ENCODE results near the gene L1TD1.
"Not testable (repeated sequence)": the region's sequence is repeated elsewhere in the genome, so short reads cannot be mapped to it uniquely, and the experiment has no call there.

Gene L1TD1

GRCh38 chr1:62218604-62219003, 24.0 kb downstream of the L1TD1 start:
- ATAC-seq: no peak
- no peak overlapping the region for H3K27ac Mint-ChIP-seq
- no peaks in the 10 kb centered on the region for H3K27me3 Mint-ChIP-seq
- DNase-seq: no peak
- no peaks in the 10 kb centered on the region for H3K36me3 Mint-ChIP-seq (ENCODE audit: low read depth)
- H3K4me3 Mint-ChIP-seq: no peak overlapping the region
- H3K4me1 Mint-ChIP-seq: no peaks in the 10 kb centered on the region
- no peaks in the 10 kb centered on the region for H3K9me3 Mint-ChIP-seq

GRCh38 chr1:62220456-62220855, 25.8 kb downstream of the L1TD1 start:
- ATAC-seq; DNase-seq; H3K9me3 Mint-ChIP-seq; H3K4me3 Mint-ChIP-seq; H3K4me1 Mint-ChIP-seq; H3K27me3 Mint-ChIP-seq; H3K36me3 Mint-ChIP-seq (ENCODE audit: low read depth); H3K27ac Mint-ChIP-seq: not testable (repeated sequence)

GRCh38 chr1:62221171-62221570, 26.5 kb downstream of the L1TD1 start:
- Mint-ChIP-seq H3K36me3 (ENCODE audit: low read depth) (no peaks in the 10 kb centered on the region), H3K9me3 (no peaks in the 10 kb centered on the region), H3K27me3 (no peaks in the 10 kb centered on the region), H3K4me3 (no peak overlapping the region), H3K4me1 (no peaks in the 10 kb centered on the region), H3K27ac (no peak overlapping the region)
- DNase-seq: no peak
- ATAC-seq: no peak

- Mint-ChIP-seq H3K4me3 (no peak overlapping the region), H3K36me3 (ENCODE audit: low read depth) (no peaks in the 10 kb centered on the region), H3K9me3 (no peaks in the 10 kb centered on the region), H3K4me1 (no peaks in the 10 kb centered on the region), H3K27ac (no peak overlapping the region), H3K27me3 (no peaks in the 10 kb centered on the region)
- ATAC-seq (no peak), DNase-seq (no peak)
Measured at GRCh38 chr1:62222321-62222720, 27.7 kb downstream of the L1TD1 start.

- ATAC-seq: no peak
- no peak overlapping the region for H3K27ac Mint-ChIP-seq
Measured at GRCh38 chr1:62224182-62224581, 29.5 kb downstream of the L1TD1 start.

GRCh38 chr1:62227496-62227895, 32.8 kb downstream of the L1TD1 start:
- Mint-ChIP-seq H3K27ac (no peak overlapping the region), H3K27me3 (no peaks in the 10 kb centered on the region)
- no peak for DNase-seq

More at GRCh38 chr1:62224182-62224581, 29.5 kb downstream of the L1TD1 start:
- Mint-ChIP-seq H3K9me3 (no peaks in the 10 kb centered on the region), H3K36me3 (ENCODE audit: low read depth) (no peaks in the 10 kb centered on the region), H3K4me1 (no peaks in the 10 kb centered on the region), H3K4me3 (no peak overlapping the region), H3K27me3 (no peaks in the 10 kb centered on the region)
- DNase-seq: no peak

GRCh38 chr1:62228136-62228882, 33.7 kb downstream of the L1TD1 start:
- no peak for DNase-seq
- no peak overlapping the region for H3K4me3 Mint-ChIP-seq
- no peaks in the 10 kb centered on the region for H3K9me3 Mint-ChIP-seq
- ATAC-seq: no peak
- no peaks in the 10 kb centered on the region for H3K4me1 Mint-ChIP-seq
- no peaks in the 10 kb centered on the region for H3K36me3 Mint-ChIP-seq (ENCODE audit: low read depth)
- H3K27me3 Mint-ChIP-seq: no peaks in the 10 kb centered on the region
- no peak overlapping the region for H3K27ac Mint-ChIP-seq

More at GRCh38 chr1:62227496-62227895, 32.8 kb downstream of the L1TD1 start:
- ATAC-seq: no peak
- H3K4me3 Mint-ChIP-seq: no peak overlapping the region
- no peaks in the 10 kb centered on the region for H3K36me3 Mint-ChIP-seq (ENCODE audit: low read depth)
- H3K9me3 Mint-ChIP-seq: no peaks in the 10 kb centered on the region
- H3K4me1 Mint-ChIP-seq: no peaks in the 10 kb centered on the region

GRCh38 chr1:62228883-62229187, 34.2 kb downstream of the L1TD1 start:
- H3K4me3 Mint-ChIP-seq: no peak overlapping the region
- no peaks in the 10 kb centered on the region for H3K4me1 Mint-ChIP-seq
- ATAC-seq (no peak), DNase-seq (no peak)
- H3K27ac Mint-ChIP-seq: no peak overlapping the region
- H3K27me3 Mint-ChIP-seq: no peaks in the 10 kb centered on the region
- no peaks in the 10 kb centered on the region for H3K36me3 Mint-ChIP-seq (ENCODE audit: low read depth)
- H3K9me3 Mint-ChIP-seq: no peaks in the 10 kb centered on the region

- no peak overlapping the region for H3K27ac Mint-ChIP-seq
- H3K4me1 Mint-ChIP-seq: no peaks in the 10 kb centered on the region
- no peaks in the 10 kb centered on the region for H3K36me3 Mint-ChIP-seq (ENCODE audit: low read depth)
- H3K9me3 Mint-ChIP-seq: no peaks in the 10 kb centered on the region
- ATAC-seq (no peak), DNase-seq (no peak)
- H3K27me3 Mint-ChIP-seq: no peaks in the 10 kb centered on the region
- no peak overlapping the region for H3K4me3 Mint-ChIP-seq
Measured at GRCh38 chr1:62229468-62229867, 34.8 kb downstream of the L1TD1 start.

GRCh38 chr1:62229932-62230331, 35.3 kb downstream of the L1TD1 start:
- Mint-ChIP-seq H3K36me3 (ENCODE audit: low read depth) (no peaks in the 10 kb centered on the region), H3K4me1 (no peaks in the 10 kb centered on the region), H3K27ac (no peak overlapping the region), H3K27me3 (no peaks in the 10 kb centered on the region), H3K4me3 (no peak overlapping the region), H3K9me3 (no peaks in the 10 kb centered on the region)
- no peak for ATAC-seq
- DNase-seq: no peak

- DNase-seq (no peak), ATAC-seq (no peak)
- Mint-ChIP-seq H3K36me3 (ENCODE audit: low read depth) (no peaks in the 10 kb centered on the region), H3K4me1 (no peaks in the 10 kb centered on the region), H3K4me3 (no peak overlapping the region), H3K27me3 (no peaks in the 10 kb centered on the region), H3K27ac (no peak overlapping the region), H3K9me3 (no peaks in the 10 kb centered on the region)
Measured at GRCh38 chr1:62230718-62231117, 36.1 kb downstream of the L1TD1 start.

GRCh38 chr1:62232871-62233278, 38.2 kb downstream of the L1TD1 start:
- Mint-ChIP-seq H3K9me3 (no peaks in the 10 kb centered on the region), H3K27ac (no peak overlapping the region), H3K27me3 (no peaks in the 10 kb centered on the region), H3K36me3 (ENCODE audit: low read depth) (no peaks in the 10 kb centered on the region), H3K4me1 (no peaks in the 10 kb centered on the region), H3K4me3 (no peak overlapping the region)
- no peak for DNase-seq
- ATAC-seq: no peak

GRCh38 chr1:62233926-62234450, 39.3 kb downstream of the L1TD1 start:
- DNase-seq: no peak
- no peaks in the 10 kb centered on the region for H3K27me3 Mint-ChIP-seq
- H3K36me3 Mint-ChIP-seq (ENCODE audit: low read depth): no peaks in the 10 kb centered on the region
- no peak for ATAC-seq
- H3K9me3 Mint-ChIP-seq: no peaks in the 10 kb centered on the region
- no peak overlapping the region for H3K4me3 Mint-ChIP-seq
- no peak overlapping the region for H3K27ac Mint-ChIP-seq
- no peaks in the 10 kb centered on the region for H3K4me1 Mint-ChIP-seq

- DNase-seq (no peak), ATAC-seq (no peak)
- no peaks in the 10 kb centered on the region for H3K9me3 Mint-ChIP-seq
- H3K36me3 Mint-ChIP-seq (ENCODE audit: low read depth): no peaks in the 10 kb centered on the region
- H3K4me3 Mint-ChIP-seq: no peak overlapping the region
- H3K4me1 Mint-ChIP-seq: no peaks in the 10 kb centered on the region
- H3K27ac Mint-ChIP-seq: no peak overlapping the region
- no peaks in the 10 kb centered on the region for H3K27me3 Mint-ChIP-seq
Measured at GRCh38 chr1:62234688-62235087, 40.0 kb downstream of the L1TD1 start.

- Mint-ChIP-seq H3K9me3 (no peaks in the 10 kb centered on the region), H3K4me1 (no peaks in the 10 kb centered on the region), H3K27me3 (no peaks in the 10 kb centered on the region), H3K27ac (no peak overlapping the region), H3K36me3 (ENCODE audit: low read depth) (no peaks in the 10 kb centered on the region), H3K4me3 (no peak overlapping the region)
- no peak for ATAC-seq
- DNase-seq: no peak
Measured at GRCh38 chr1:62235576-62235975, 40.9 kb downstream of the L1TD1 start.

- Mint-ChIP-seq H3K36me3 (ENCODE audit: low read depth) (no peaks in the 10 kb centered on the region), H3K9me3 (no peaks in the 10 kb centered on the region), H3K4me1 (no peaks in the 10 kb centered on the region), H3K4me3 (no peak overlapping the region), H3K27ac (no peak overlapping the region), H3K27me3 (no peaks in the 10 kb centered on the region)
- ATAC-seq: no peak
- DNase-seq: no peak
Measured at GRCh38 chr1:62237361-62237760, 42.7 kb downstream of the L1TD1 start.
